Measurements from ENCODE around the gene GPSM1. TPM values are rescaled to one million over a fixed set of nuclear protein-coding genes. Genes with fewer than 3 reads are reported as not detected.
"Not testable (repeated sequence)": the region's sequence is repeated elsewhere in the genome, so short reads cannot be mapped to it uniquely, and the experiment has no call there.

The GPSM1 gene
- total RNA-seq, 4 donors from 2014 or later: 0.98 to 1.7 (median 1.2) TPM; not detected in 1

- Histone ChIP-seq H3K9me3 (no peaks in the 10 kb centered on the region), H3K27me3 (peaks cover 0 to 19% (median 5%) of the 10 kb centered on the region in 3 donors), H3K36me3 (no peaks in the 10 kb centered on the region), H3K4me3 (no peak overlapping the region), H3K4me1 (no peaks in the 10 kb centered on the region), H3K27ac (no peak overlapping the region)
- TF ChIP-seq CTCF (IDR thresholded peaks at IDR 0.05 in 4 of 5, conservative IDR thresholded peaks at IDR 0.05 in 1 of 5): no peak
- TF ChIP-seq POLR2A (IDR thresholded peaks at IDR 0.05): no peak
- ATAC-seq (no peak), DNase-seq (no peak)
- in situ Hi-C loops (cut with MboI; ENCODE audit: low sequenced_read_pairs in 4 of 4) (no loop called here), intact Hi-C loops (cut with DNase I; ENCODE audit: low total_unique reads) (no loop called here)
These were observed 9.6 kb upstream of the GPSM1 start for GRCh38 chr9:136317695-136318094.

DNA sequence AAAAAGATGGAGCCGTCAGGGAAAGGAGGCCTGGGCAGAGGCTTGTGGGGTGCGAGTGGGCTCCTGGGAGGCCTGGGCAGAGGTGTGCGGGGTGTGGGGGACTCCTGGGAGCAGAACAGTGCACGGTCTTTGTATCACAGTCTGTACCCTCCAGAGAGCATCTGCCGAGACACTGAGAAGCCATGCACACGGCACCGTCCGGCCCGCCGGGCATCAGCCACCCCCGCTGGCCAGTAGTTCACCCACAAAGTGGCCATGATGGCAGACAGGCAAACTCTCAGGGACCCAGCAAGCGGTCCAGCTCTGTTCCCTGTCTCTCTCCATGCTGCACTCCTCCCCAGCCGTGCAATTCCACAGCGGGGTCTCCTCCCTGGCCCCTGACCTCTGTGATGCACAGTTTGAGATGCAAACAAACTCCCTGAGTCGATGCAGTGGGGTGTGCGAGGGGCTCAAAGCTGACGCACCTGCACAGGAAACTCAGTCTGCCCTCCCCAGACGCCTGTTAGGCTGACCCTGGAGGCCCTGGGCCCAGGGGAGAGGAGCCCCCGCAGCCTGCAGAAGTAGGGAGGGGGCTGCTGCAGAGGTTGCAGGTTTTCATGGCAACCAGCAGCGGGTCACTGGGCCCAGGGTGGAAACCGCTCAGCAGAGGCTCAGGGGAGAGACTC, 9.1 kb upstream of the GPSM1 start:
- DNase-seq: no peak
- TF ChIP-seq POLR2A (IDR thresholded peaks at IDR 0.05): no peak
- TF ChIP-seq CTCF (IDR thresholded peaks at IDR 0.05 in 4 of 5, conservative IDR thresholded peaks at IDR 0.05 in 1 of 5): no peak
- H3K4me1 ChIP-seq: no peaks in the 10 kb centered on the region
- intact Hi-C loops (cut with DNase I; ENCODE audit: low total_unique reads) (no loop called here), in situ Hi-C loops (cut with MboI; ENCODE audit: low sequenced_read_pairs in 4 of 4) (no loop called here)
- H3K9me3 ChIP-seq: no peaks in the 10 kb centered on the region
- H3K27me3 ChIP-seq: peaks cover 0 to 19% (median 5%) of the 10 kb centered on the region in 3 donors
- H3K27ac ChIP-seq: no peak overlapping the region
- no peak overlapping the region for H3K4me3 ChIP-seq
- ATAC-seq: no peak
- no peaks in the 10 kb centered on the region for H3K36me3 ChIP-seq

- TF ChIP-seq POLR2A (IDR thresholded peaks at IDR 0.05) (no peak), CTCF (IDR thresholded peaks at IDR 0.05 in 4 of 5, conservative IDR thresholded peaks at IDR 0.05 in 1 of 5) (no peak)
- peaks cover 2 to 19% (median 3%) of the 10 kb centered on the region in 3 donors for H3K27me3 ChIP-seq
- ATAC-seq (no peak), DNase-seq (no peak)
- intact Hi-C loops (cut with DNase I; ENCODE audit: low total_unique reads) (no loop called here), in situ Hi-C loops (cut with MboI; ENCODE audit: low sequenced_read_pairs in 4 of 4) (no loop called here)
- H3K4me3 ChIP-seq: no peak overlapping the region
- H3K27ac ChIP-seq: no peak overlapping the region
- no peaks in the 10 kb centered on the region for H3K4me1 ChIP-seq
- H3K36me3 ChIP-seq: no peaks in the 10 kb centered on the region
- H3K9me3 ChIP-seq: no peaks in the 10 kb centered on the region
These were observed 8.5 kb upstream of the GPSM1 start for GRCh38 chr9:136318776-136319241.

DNA sequence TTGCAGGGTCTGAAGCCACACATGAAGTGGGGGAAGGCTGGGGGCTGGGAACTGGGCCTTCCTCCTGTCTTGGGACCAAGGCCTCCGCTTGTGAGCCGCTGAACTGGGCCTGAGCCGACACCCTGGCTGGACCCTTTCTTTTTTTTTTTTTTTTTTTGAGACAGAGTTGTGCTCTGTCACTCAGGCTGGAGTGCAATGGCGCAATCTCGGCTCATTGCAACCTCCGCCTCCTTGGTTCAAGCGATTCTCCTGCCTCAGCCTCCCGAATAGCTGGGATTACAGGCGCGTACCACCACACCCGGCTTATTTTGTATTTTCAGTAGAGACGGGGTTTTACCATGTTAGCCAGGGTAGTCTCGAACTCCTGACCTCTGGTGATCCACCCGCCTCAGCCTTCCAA, 8.1 kb upstream of the GPSM1 start:
- H3K9me3 ChIP-seq; ATAC-seq; H3K27ac ChIP-seq; H3K36me3 ChIP-seq; H3K4me1 ChIP-seq; H3K4me3 ChIP-seq; intact Hi-C loops (cut with DNase I; ENCODE audit: low total_unique reads); DNase-seq; in situ Hi-C loops (cut with MboI; ENCODE audit: low sequenced_read_pairs in 4 of 4): not testable (repeated sequence)
- peaks cover 0 to 19% (median 2%) of the 10 kb centered on the region in 3 donors for H3K27me3 ChIP-seq

- intact Hi-C loops (cut with DNase I; ENCODE audit: low total_unique reads); DNase-seq; in situ Hi-C loops (cut with MboI; ENCODE audit: low sequenced_read_pairs in 4 of 4); H3K9me3 ChIP-seq; H3K4me3 ChIP-seq; H3K36me3 ChIP-seq; ATAC-seq; H3K4me1 ChIP-seq; H3K27ac ChIP-seq: not testable (repeated sequence)
- H3K27me3 ChIP-seq: peaks cover 0 to 15% (median 2%) of the 10 kb centered on the region in 3 donors
These were observed 7.4 kb upstream of the GPSM1 start for GRCh38 chr9:136319955-136320354.

- intact Hi-C loops (cut with DNase I; ENCODE audit: low total_unique reads); in situ Hi-C loops (cut with MboI; ENCODE audit: low sequenced_read_pairs in 4 of 4): not testable (repeated sequence)
These were observed 6.4 kb upstream of the GPSM1 start for GRCh38 chr9:136320972-136321371.

More at GRCh38 chr9:136320972-136321371, 6.4 kb upstream of the GPSM1 start:
- DNase-seq, H3K4me1 ChIP-seq, H3K36me3 ChIP-seq, H3K9me3 ChIP-seq, ATAC-seq, H3K4me3 ChIP-seq, H3K27ac ChIP-seq: not testable (repeated sequence)
- peaks cover 2 to 20% (median 4%) of the 10 kb centered on the region in 3 donors for H3K27me3 ChIP-seq
